K562 (cell line): Measurements from ENCODE around the gene MIEF1. TPM values are rescaled to one million over a fixed set of nuclear protein-coding genes. Genes with fewer than 3 reads are reported as not detected.

Source experiments
- ATAC-seq: fragments of 200-7000 bp; cut with Tn5 transposase; 3 replicates; pipeline ENCODE4 v1.9.1; 2020; ENCODE audit warnings: moderate library complexity
- BruUV-seq: library from RNA; stranded (reverse); fragments of 400-500 nt; replicated peaks from 2 replicates; lab custom pipeline; 2021; lab: Mats Ljungman, UMichigan
- CTCF ChIA-PET: fragments of 300-600 bp; formaldehyde crosslinking; extraction: SDS; loops from one replicate; lab custom pipeline; 2021; ENCODE audit warnings: low intra/inter-chr PET ratio; lab: Yijun Ruan, JAX
- POLR2A ChIA-PET: fragments of 300-600, 350-650 bp; sonication (Branson Sonifier 250); formaldehyde crosslinking; extraction: SDS; loops from one replicate; lab custom pipeline; 2021; ENCODE audit warnings: antibody characterized with exemption, inconsistent platforms; lab: Yijun Ruan, JAX
- DNase-seq, 4 experiments: peaks; one replicate each; pipeline versions ENCODE4 v3.0.0 to v3.0.0-alpha.2; 2011 to 2018; ENCODE audit warnings: low spot score in 3 of 4, mixed read lengths in 3 of 4; ENCODE audit errors: extremely low read depth in 1 of 4
- FAIRE-seq: peaks from 2 replicates; lab custom pipeline; 2011; peaks lifted over from hg19 to GRCh38; lab: Jason Lieb, UNC
- H2AFZ ChIP-seq: 2 replicates; pipeline ENCODE4 v1.6.0; 2011; ENCODE audit warnings: low read depth, low read length, control low read depth, inconsistent platforms
- H3K27ac ChIP-seq: fragments of 200-600 bp; 3 replicates; pipeline ENCODE4 v1.8.0; 2011; ENCODE audit warnings: low read depth, mild to moderate bottlenecking, control low read depth, inconsistent platforms, low read length, moderate library complexity, mixed read lengths; ENCODE audit errors: extremely low read depth
- H3K27me3 ChIP-seq, 2 experiments: fragments of 300-600 bp in 1 of 2; 2 replicates in 1 of 2; 3 replicates in 1 of 2; pipeline versions ENCODE4 v1.6.0 to v1.8.0; 2011; ENCODE audit warnings: inconsistent platforms in 2 of 2, low read length in 2 of 2, mild to moderate bottlenecking in 1 of 2, mixed read lengths in 1 of 2, moderate library complexity in 1 of 2; ENCODE audit not compliant: control insufficient read depth in 2 of 2, insufficient read depth in 2 of 2
- H3K36me3 ChIP-seq: fragments of 300-600 bp; 3 replicates; pipeline ENCODE4 v1.8.0; 2011; ENCODE audit warnings: mild to moderate bottlenecking, low read length, inconsistent platforms; ENCODE audit not compliant: control insufficient read depth, insufficient read depth
- H3K4me1 ChIP-seq, 2 experiments: fragments of 200-600 bp in 1 of 2; replicated peaks in 1 of 2; 2 replicates in 1 of 2; 3 replicates in 1 of 2; pipeline versions ENCODE4 v1.5.1 to v1.8.0; 2011; ENCODE audit warnings: inconsistent platforms in 2 of 2, low read length in 2 of 2, mild to moderate bottlenecking in 1 of 2, mixed read lengths in 1 of 2, moderate library complexity in 1 of 2; ENCODE audit not compliant: control insufficient read depth in 2 of 2, insufficient read depth in 2 of 2
- H3K4me2 ChIP-seq: 2 replicates; pipeline ENCODE4 v1.6.1; 2011; ENCODE audit warnings: low read length, control low read depth, inconsistent platforms, mixed read lengths; ENCODE audit not compliant: insufficient read depth
- H3K4me3 ChIP-seq: fragments of 200-600 bp; sonication (generic), shearing (Covaris generic); 2 replicates; pipeline ENCODE4 v1.5.1; 2016; ENCODE audit warnings: control low read depth, inconsistent platforms
- H3K79me2 ChIP-seq: fragments of 200-600 bp; 3 replicates; pipeline ENCODE4 v1.8.0; 2011; ENCODE audit warnings: low read length, inconsistent platforms; ENCODE audit not compliant: control insufficient read depth, insufficient read depth
- H3K9ac ChIP-seq, 2 experiments: 2 replicates each; pipeline versions ENCODE4 v1.6.0 to v1.6.1; 2011; ENCODE audit warnings: low read depth in 2 of 2, low read length in 2 of 2, control low read depth in 1 of 2, inconsistent platforms in 1 of 2, mild to moderate bottlenecking in 1 of 2, mixed read lengths in 1 of 2; ENCODE audit not compliant: insufficient read depth in 1 of 2
- H3K9me1 ChIP-seq: one replicate; pipeline ENCODE4 v1.6.0; 2011; ENCODE audit warnings: inconsistent platforms, mild to moderate bottlenecking, low read length, moderate library complexity; ENCODE audit not compliant: control insufficient read depth, insufficient read depth
- H3K9me3 ChIP-seq: replicated peaks from 2 replicates; pipeline ENCODE4 v1.5.1; 2011; ENCODE audit warnings: low read depth, low read length, inconsistent platforms; ENCODE audit not compliant: control insufficient read depth, insufficient read depth
- H4K20me1 ChIP-seq: replicated peaks from 2 replicates; pipeline ENCODE4 v1.6.1; 2011; ENCODE audit warnings: low read length, inconsistent platforms, mixed read lengths; ENCODE audit not compliant: control insufficient read depth, insufficient read depth
- GATAD2A ChIP-seq: fragments of 450-650 bp; IDR thresholded peaks from 2 replicates; pipeline ENCODE4 v1.6.1; 2017
- KLF1 ChIP-seq: fragments of 450-650 bp; IDR thresholded peaks from 2 replicates; pipeline ENCODE4 v1.6.1; 2016; ENCODE audit warnings: missing genetic modification characterization, missing compliant biosample characterization
- MTF1 ChIP-seq: fragments of 250-450 bp; sonication (Bioruptor Pico); IDR thresholded peaks from 2 replicates; pipeline ENCODE4 v1.9.0; 2021; ENCODE audit warnings: moderate library complexity, mild to moderate bottlenecking, inconsistent platforms, borderline replicate concordance
- NFIX ChIP-seq: fragments of 250-450 bp; sonication (Bioruptor Pico); IDR thresholded peaks from 2 replicates; pipeline ENCODE4 v1.4.0; 2020; ENCODE audit warnings: low read depth, mild to moderate bottlenecking, moderate library complexity
- PHTF2 ChIP-seq: fragments of 250-450 bp; sonication (Bioruptor Pico); IDR thresholded peaks from 2 replicates; pipeline ENCODE4 v1.5.0; 2021; ENCODE audit warnings: mild to moderate bottlenecking
- PTRF ChIP-seq: fragments of 450-650 bp; IDR thresholded peaks from 2 replicates; pipeline ENCODE4 v1.6.1; 2016; ENCODE audit warnings: mild to moderate bottlenecking, missing genetic modification characterization, missing compliant biosample characterization
- RCOR1 ChIP-seq, 2 experiments: IDR thresholded peaks; 2 replicates each; pipeline ENCODE4 v1.6.1; 2012; ENCODE audit warnings: low read depth in 2 of 2, low read length in 2 of 2, borderline replicate concordance in 1 of 2, improper control_type of control experiment in 1 of 2
- ZNF175 ChIP-seq: fragments of 200-800 bp; sonication (Bioruptor generic); IDR thresholded peaks from 2 replicates; pipeline ENCODE4 v1.6.1; 2016; ENCODE audit warnings: low read depth, mild to moderate bottlenecking, missing genetic modification characterization, missing compliant biosample characterization
- WGBS: fragments of 100-300 bp; shearing (Covaris generic); methylation state at CpG from one replicate; pipeline ENCODE4 v1.1.6; 2016; ENCODE audit warnings: low coverage, mixed read lengths; ENCODE audit not compliant: insufficient coverage; ENCODE audit errors: missing lambda C conversion rate; 5-methylcytosine and 5-hydroxymethylcytosine counted together
- in situ Hi-C: fragments of 300-500 bp; cut with MboI; formaldehyde crosslinking; loops from 4 replicates; pipeline ENCODE4 v1.15.0; 2018; ENCODE audit warnings: inconsistent platforms, mixed read lengths
- intact Hi-C: fragments of 100-400 bp; cut with micrococcal nuclease; formaldehyde crosslinking; loops from 2 replicates; pipeline ENCODE4 v1.14.2; 2022
- polyA plus RNA-seq, 8 experiments: library from polyadenylated mRNA; depleted of rRNA in 4 of 8; stranded (reverse) in 5 of 8; unstranded in 3 of 8; fragments of >200 nt; fragmentation: Nextera tagmentation in 2 of 8; fragmentation: Illumina TruSeq in 1 of 8; extraction: Ambion mirVana in 2 of 8; extraction: Trizol in 1 of 8; gene quantifications; 2 replicates each; pipeline versions ENCODE4 v1.2.1 to v1.2.3, GENCODE V29; 2011 to 2014; ENCODE audit warnings: inconsistent platforms in 1 of 8, missing spikeins in 1 of 8
- total RNA-seq, 7 experiments: library from RNA; depleted of rRNA in 6 of 7; stranded (reverse); fragments of >200 nt in 6 of 7; fragmentation: Illumina TruSeq in 2 of 7; extraction: Trizol in 2 of 7; gene quantifications; 2 replicates each; pipeline versions ENCODE4 v1.2.1 to v1.2.3, GENCODE V29; 2011 to 2021; ENCODE audit warnings: low replicate concordance in 1 of 7
- TF ChIP-seq, protein P1 (sequence below): IDR thresholded peaks from 2 replicates; pipeline ENCODE4 v1.6.1; 2011; ENCODE audit not compliant: insufficient read length; ENCODE audit errors: extremely low read depth
- TF ChIP-seq, protein P2 (sequence below): fragments of 250-450 bp; sonication (Bioruptor Pico); IDR thresholded peaks from 2 replicates; pipeline ENCODE4 v1.5.0; 2020; ENCODE audit warnings: mild to moderate bottlenecking, borderline replicate concordance
- TF ChIP-seq, protein P3 (sequence below), 3 experiments: fragments of 200-800 bp in 1 of 3; fragments of 250-450 bp in 1 of 3; fragments of 450-650 bp in 1 of 3; sonication (Bioruptor Pico) in 1 of 3; sonication (Bioruptor generic) in 1 of 3; formaldehyde crosslinking in 1 of 3; IDR thresholded peaks; 2 replicates each; pipeline versions ENCODE4 v1.6.1 to v1.8.0; 2016 to 2022; ENCODE audit warnings: mild to moderate bottlenecking in 2 of 3, missing genetic modification characterization in 2 of 3, missing compliant biosample characterization in 1 of 3, moderate library complexity in 1 of 3

MIEF1 gene
- total and polyA plus RNA-seq, 9 of the 15 experiments (the other 6 are each of a cell fraction or from before 2014, with no cell fraction given) = 10.9 to 51.8 (median 25.5) TPM

DNA sequence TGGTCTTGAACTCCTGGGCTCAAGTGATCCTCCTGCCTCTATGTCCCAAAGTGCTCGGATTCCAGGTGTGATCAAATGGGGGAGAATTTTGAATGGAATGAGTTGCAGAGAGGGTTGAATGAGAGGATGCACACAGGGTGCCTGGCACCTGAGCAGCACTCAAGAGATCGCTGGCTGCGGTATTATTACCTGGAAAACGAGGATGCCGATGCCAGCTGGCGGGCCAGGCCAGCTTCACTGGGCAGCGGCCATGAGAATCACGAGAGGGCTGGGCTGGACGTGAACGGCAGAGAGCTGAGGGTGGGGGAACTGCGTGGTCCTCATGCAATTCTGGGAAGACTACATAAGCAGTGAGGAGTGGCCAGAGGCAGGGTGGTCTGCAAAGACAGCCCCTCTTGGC lies 42.4 kb upstream of the MIEF1 start:
- no peak overlapping the region for H3K4me3 ChIP-seq
- no TSS peak for BruUV-seq
- TF ChIP-seq, protein P1, sequence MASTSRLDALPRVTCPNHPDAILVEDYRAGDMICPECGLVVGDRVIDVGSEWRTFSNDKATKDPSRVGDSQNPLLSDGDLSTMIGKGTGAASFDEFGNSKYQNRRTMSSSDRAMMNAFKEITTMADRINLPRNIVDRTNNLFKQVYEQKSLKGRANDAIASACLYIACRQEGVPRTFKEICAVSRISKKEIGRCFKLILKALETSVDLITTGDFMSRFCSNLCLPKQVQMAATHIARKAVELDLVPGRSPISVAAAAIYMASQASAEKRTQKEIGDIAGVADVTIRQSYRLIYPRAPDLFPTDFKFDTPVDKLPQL = no peak
- TF ChIP-seq, protein P2, sequence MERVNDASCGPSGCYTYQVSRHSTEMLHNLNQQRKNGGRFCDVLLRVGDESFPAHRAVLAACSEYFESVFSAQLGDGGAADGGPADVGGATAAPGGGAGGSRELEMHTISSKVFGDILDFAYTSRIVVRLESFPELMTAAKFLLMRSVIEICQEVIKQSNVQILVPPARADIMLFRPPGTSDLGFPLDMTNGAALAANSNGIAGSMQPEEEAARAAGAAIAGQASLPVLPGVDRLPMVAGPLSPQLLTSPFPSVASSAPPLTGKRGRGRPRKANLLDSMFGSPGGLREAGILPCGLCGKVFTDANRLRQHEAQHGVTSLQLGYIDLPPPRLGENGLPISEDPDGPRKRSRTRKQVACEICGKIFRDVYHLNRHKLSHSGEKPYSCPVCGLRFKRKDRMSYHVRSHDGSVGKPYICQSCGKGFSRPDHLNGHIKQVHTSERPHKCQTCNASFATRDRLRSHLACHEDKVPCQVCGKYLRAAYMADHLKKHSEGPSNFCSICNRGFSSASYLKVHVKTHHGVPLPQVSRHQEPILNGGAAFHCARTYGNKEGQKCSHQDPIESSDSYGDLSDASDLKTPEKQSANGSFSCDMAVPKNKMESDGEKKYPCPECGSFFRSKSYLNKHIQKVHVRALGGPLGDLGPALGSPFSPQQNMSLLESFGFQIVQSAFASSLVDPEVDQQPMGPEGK (CRISPR knock-in tag) = no peak
- TF ChIP-seq, protein P3, sequence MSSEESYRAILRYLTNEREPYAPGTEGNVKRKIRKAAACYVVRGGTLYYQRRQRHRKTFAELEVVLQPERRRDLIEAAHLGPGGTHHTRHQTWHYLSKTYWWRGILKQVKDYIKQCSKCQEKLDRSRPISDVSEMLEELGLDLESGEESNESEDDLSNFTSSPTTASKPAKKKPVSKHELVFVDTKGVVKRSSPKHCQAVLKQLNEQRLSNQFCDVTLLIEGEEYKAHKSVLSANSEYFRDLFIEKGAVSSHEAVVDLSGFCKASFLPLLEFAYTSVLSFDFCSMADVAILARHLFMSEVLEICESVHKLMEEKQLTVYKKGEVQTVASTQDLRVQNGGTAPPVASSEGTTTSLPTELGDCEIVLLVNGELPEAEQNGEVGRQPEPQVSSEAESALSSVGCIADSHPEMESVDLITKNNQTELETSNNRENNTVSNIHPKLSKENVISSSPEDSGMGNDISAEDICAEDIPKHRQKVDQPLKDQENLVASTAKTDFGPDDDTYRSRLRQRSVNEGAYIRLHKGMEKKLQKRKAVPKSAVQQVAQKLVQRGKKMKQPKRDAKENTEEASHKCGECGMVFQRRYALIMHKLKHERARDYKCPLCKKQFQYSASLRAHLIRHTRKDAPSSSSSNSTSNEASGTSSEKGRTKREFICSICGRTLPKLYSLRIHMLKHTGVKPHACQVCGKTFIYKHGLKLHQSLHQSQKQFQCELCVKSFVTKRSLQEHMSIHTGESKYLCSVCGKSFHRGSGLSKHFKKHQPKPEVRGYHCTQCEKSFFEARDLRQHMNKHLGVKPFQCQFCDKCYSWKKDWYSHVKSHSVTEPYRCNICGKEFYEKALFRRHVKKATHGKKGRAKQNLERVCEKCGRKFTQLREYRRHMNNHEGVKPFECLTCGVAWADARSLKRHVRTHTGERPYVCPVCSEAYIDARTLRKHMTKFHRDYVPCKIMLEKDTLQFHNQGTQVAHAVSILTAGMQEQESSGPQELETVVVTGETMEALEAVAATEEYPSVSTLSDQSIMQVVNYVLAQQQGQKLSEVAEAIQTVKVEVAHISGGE (CRISPR knock-in tag; IDR thresholded peaks at IDR 0.05) = no peak
- no peak for TF ChIP-seq GATAD2A
- TF ChIP-seq RCOR1 (IDR thresholded peaks at IDR 0.05; ENCODE audit: borderline replicate concordance in 1 of 2, low read depth in 2 of 2, low read length in 2 of 2) = no peak
- TF ChIP-seq PHTF2 (CRISPR knock-in tag) = no peak
- no peak for TF ChIP-seq NFIX (CRISPR knock-in tag)
- no peak for TF ChIP-seq KLF1 (tag)
- TF ChIP-seq MTF1 (CRISPR knock-in tag) = no peak
- TF ChIP-seq PTRF = no peak
- TF ChIP-seq ZNF175 = no peak

More for the DNA sequence above, 42.4 kb upstream of the MIEF1 start:
- Histone ChIP-seq H3K27ac (no peak overlapping the region), H2AFZ (no peak overlapping the region), H3K9me3 (no peaks in the 10 kb centered on the region), H3K4me2 (no peak overlapping the region), H3K9me1 (no peaks in the 10 kb centered on the region), H3K79me2 (peaks cover 56% of the 10 kb centered on the region), H3K36me3 (no peaks in the 10 kb centered on the region), H3K27me3 (no peaks in the 10 kb centered on the region), H3K9ac (no peak overlapping the region), H3K4me1 (peaks cover 31 to 68% of the 10 kb centered on the region in 2 experiments), H4K20me1 (no peaks in the 10 kb centered on the region)
- no peak for DNase-seq
- ChIA-PET POLR2A (interaction anchor here (0.7 to 3.0 kb wide), 2 partner anchors 9 to 11 kb away, joined by 3 to 11 read pairs; no protein-coding TSS in a partner anchor), CTCF (no interaction called here)
- 84% methylated on average over 10 of the region's 11 CpGs for WGBS
- in situ Hi-C loops (no loop called here), intact Hi-C loops (loop anchor here (5.0 kb wide), 1 partner anchor 58 kb away; no protein-coding TSS in a partner anchor)
- ATAC-seq = no peak
- no peak for FAIRE-seq
